Keratinocyte (primary cell): ENCODE results near the gene TWIST2. TPM values are rescaled to one million over a fixed set of nuclear protein-coding genes. Genes with fewer than 3 reads are reported as not detected.

Source experiments
- DNase-seq: peaks from one replicate; pipeline ENCODE4 v3.0.0-alpha.2; 2011; ENCODE audit warnings: low read depth, missing footprints, low spot score
- FAIRE-seq: peaks from 2 replicates; lab custom pipeline; 2011; peaks lifted over from hg19 to GRCh38; lab: Jason Lieb, UNC
- H2AFZ ChIP-seq: 2 replicates; pipeline ENCODE4 v1.6.0; 2012; ENCODE audit warnings: low read length, control low read depth, inconsistent platforms; ENCODE audit not compliant: control insufficient read depth
- H3K27ac ChIP-seq: 2 replicates; pipeline ENCODE4 v1.5.1; 2011; ENCODE audit warnings: low read length; ENCODE audit not compliant: control insufficient read depth, insufficient read depth
- H3K27me3 ChIP-seq: 3 replicates; pipeline ENCODE4 v1.6.0; 2011; ENCODE audit warnings: low read length; ENCODE audit not compliant: control insufficient read depth, insufficient read depth; ENCODE audit errors: extremely low read depth
- H3K36me3 ChIP-seq, 2 experiments: 2 replicates in 1 of 2; 3 replicates in 1 of 2; pipeline ENCODE4 v1.5.1; 2011; ENCODE audit warnings: low read length in 2 of 2, mild to moderate bottlenecking in 1 of 2; ENCODE audit not compliant: control insufficient read depth in 2 of 2, insufficient read depth in 2 of 2; ENCODE audit errors: extremely low read depth in 1 of 2
- H3K4me1 ChIP-seq: 3 replicates; pipeline ENCODE4 v1.5.1; 2011; ENCODE audit warnings: low read length; ENCODE audit not compliant: control insufficient read depth, insufficient read depth; ENCODE audit errors: extremely low read depth
- H3K4me2 ChIP-seq: 3 replicates; pipeline ENCODE4 v1.6.0; 2011; ENCODE audit warnings: low read depth, low read length; ENCODE audit not compliant: control insufficient read depth, insufficient read depth; ENCODE audit errors: extremely low read depth
- H3K4me3 ChIP-seq, 3 experiments: fragments of 200-600 bp in 1 of 3; sonication (generic) in 1 of 3; 2 replicates in 2 of 3; 3 replicates in 1 of 3; pipeline ENCODE4 v1.5.1; 2011 to 2016; ENCODE audit warnings: low read length in 3 of 3, mild to moderate bottlenecking in 3 of 3, control low read depth in 2 of 3, inconsistent platforms in 1 of 3, low read depth in 1 of 3, mixed read lengths in 1 of 3, mixed run types in 1 of 3, moderate library complexity in 1 of 3; ENCODE audit not compliant: control insufficient read depth in 2 of 3, insufficient read depth in 2 of 3; ENCODE audit errors: extremely low read depth in 1 of 3
- H3K79me2 ChIP-seq: 2 replicates; pipeline ENCODE4 v1.6.0; 2012; ENCODE audit warnings: low read length; ENCODE audit not compliant: control insufficient read depth, insufficient read depth
- H3K9ac ChIP-seq: 3 replicates; pipeline ENCODE4 v1.6.0; 2011; ENCODE audit warnings: low read length; ENCODE audit not compliant: control insufficient read depth, insufficient read depth; ENCODE audit errors: extremely low read depth
- H3K9me1 ChIP-seq: 3 replicates; pipeline ENCODE4 v1.6.0; 2011; ENCODE audit warnings: low read length; ENCODE audit not compliant: control insufficient read depth, insufficient read depth; ENCODE audit errors: extremely low read depth
- H3K9me3 ChIP-seq: 2 replicates; pipeline ENCODE4 v1.5.1; 2012; ENCODE audit warnings: low read depth, low read length; ENCODE audit not compliant: control insufficient read depth
- H4K20me1 ChIP-seq: 3 replicates; pipeline ENCODE4 v1.6.0; 2011; ENCODE audit warnings: low read length; ENCODE audit not compliant: control insufficient read depth, insufficient read depth; ENCODE audit errors: extremely low read depth
- EZH2 ChIP-seq: IDR thresholded peaks from one replicate; pipeline ENCODE4 v1.6.1; 2012; ENCODE audit warnings: inconsistent platforms, mild to moderate bottlenecking, low read length, moderate library complexity
- dilution Hi-C: fragments of 300-500 bp; cut with MboI; formaldehyde crosslinking; loops from one replicate; pipeline ENCODE4 v1.7.0; 2020; ENCODE audit warnings: low sequenced_read_pairs; ENCODE audit not compliant: extremely low pct_ligation_motif_present
- polyA plus RNA-seq, 5 experiments: library from polyadenylated mRNA; depleted of rRNA in 3 of 5; stranded (reverse) in 3 of 5; stranded (forward) in 1 of 5; unstranded in 1 of 5; fragments of >200 nt; gene quantifications; 1 replicate in 1 of 5; 2 replicates in 3 of 5; 3 replicates in 1 of 5; pipeline versions ENCODE4 v1.2.1 to v1.2.3, GENCODE V29; 2011 to 2012; ENCODE audit warnings: missing spikeins in 2 of 5, low read depth in 1 of 5, low replicate concordance in 1 of 5
- TF ChIP-seq, protein P1 (sequence below), 3 experiments: IDR thresholded peaks in 1 of 3; conservative IDR thresholded peaks in 1 of 3; optimal IDR thresholded peaks in 1 of 3; 2 replicates in 2 of 3; 3 replicates in 1 of 3; pipeline versions ENCODE3 to v1.5.1; 2011; ENCODE audit warnings: low read length in 3 of 3, mild to moderate bottlenecking in 3 of 3, moderate library complexity in 2 of 3, control low read depth in 1 of 3, inconsistent platforms in 1 of 3; ENCODE audit not compliant: insufficient read depth in 2 of 3; ENCODE audit errors: extremely low read depth in 1 of 3

The TWIST2 gene
- polyA plus RNA-seq, 1 donor (not counting 4 experiments of a cell fraction or from before 2014, with no cell fraction given), result 5.5 TPM

- Histone ChIP-seq H2AFZ (no peak overlapping the region), H3K27ac (no peak overlapping the region), H3K4me1 (no peaks in the 10 kb centered on the region), H4K20me1 (no peaks in the 10 kb centered on the region), H3K9ac (no peak overlapping the region), H3K79me2 (peaks cover 6% of the 10 kb centered on the region), H3K36me3 (no peaks in the 10 kb centered on the region), H3K27me3 (peaks cover 51% of the 10 kb centered on the region), H3K9me1 (no peaks in the 10 kb centered on the region), H3K4me2 (no peak overlapping the region), H3K4me3 (no peak overlapping the region), H3K9me3 (no peaks in the 10 kb centered on the region)
- dilution Hi-C loops, result no loop called here
- no peak for DNase-seq
- no peak for FAIRE-seq
- no peak for TF ChIP-seq EZH2
- TF ChIP-seq, protein P1, sequence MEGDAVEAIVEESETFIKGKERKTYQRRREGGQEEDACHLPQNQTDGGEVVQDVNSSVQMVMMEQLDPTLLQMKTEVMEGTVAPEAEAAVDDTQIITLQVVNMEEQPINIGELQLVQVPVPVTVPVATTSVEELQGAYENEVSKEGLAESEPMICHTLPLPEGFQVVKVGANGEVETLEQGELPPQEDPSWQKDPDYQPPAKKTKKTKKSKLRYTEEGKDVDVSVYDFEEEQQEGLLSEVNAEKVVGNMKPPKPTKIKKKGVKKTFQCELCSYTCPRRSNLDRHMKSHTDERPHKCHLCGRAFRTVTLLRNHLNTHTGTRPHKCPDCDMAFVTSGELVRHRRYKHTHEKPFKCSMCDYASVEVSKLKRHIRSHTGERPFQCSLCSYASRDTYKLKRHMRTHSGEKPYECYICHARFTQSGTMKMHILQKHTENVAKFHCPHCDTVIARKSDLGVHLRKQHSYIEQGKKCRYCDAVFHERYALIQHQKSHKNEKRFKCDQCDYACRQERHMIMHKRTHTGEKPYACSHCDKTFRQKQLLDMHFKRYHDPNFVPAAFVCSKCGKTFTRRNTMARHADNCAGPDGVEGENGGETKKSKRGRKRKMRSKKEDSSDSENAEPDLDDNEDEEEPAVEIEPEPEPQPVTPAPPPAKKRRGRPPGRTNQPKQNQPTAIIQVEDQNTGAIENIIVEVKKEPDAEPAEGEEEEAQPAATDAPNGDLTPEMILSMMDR (optimal IDR thresholded peaks at IDR 0.05 in 1 of 3, IDR thresholded peaks at IDR 0.05 in 1 of 3, conservative IDR thresholded peaks at IDR 0.05 in 1 of 3; ENCODE audit: extremely low read depth in 1 of 3, insufficient read depth in 2 of 3, low read length in 3 of 3), result no peak
Measured at GRCh38 chr2:238851761-238852160, 3.9 kb downstream of the TWIST2 start.

- no peak overlapping the region for H3K27ac ChIP-seq
- no peaks in the 10 kb centered on the region for H3K4me1 ChIP-seq
- peaks cover 45% of the 10 kb centered on the region for H3K27me3 ChIP-seq
- FAIRE-seq (no peak), DNase-seq (no peak)
- H4K20me1 ChIP-seq, result no peaks in the 10 kb centered on the region
- H3K36me3 ChIP-seq, result no peaks in the 10 kb centered on the region
- no peaks in the 10 kb centered on the region for H3K9me3 ChIP-seq
- H3K4me2 ChIP-seq, result no peak overlapping the region
- TF ChIP-seq, protein P1 (optimal IDR thresholded peaks at IDR 0.05 in 1 of 3, IDR thresholded peaks at IDR 0.05 in 1 of 3, conservative IDR thresholded peaks at IDR 0.05 in 1 of 3; ENCODE audit: extremely low read depth in 1 of 3, insufficient read depth in 2 of 3, low read length in 3 of 3), result no peak
- H2AFZ ChIP-seq, result no peak overlapping the region
- peaks cover 6% of the 10 kb centered on the region for H3K79me2 ChIP-seq
- dilution Hi-C loops, result no loop called here
- H3K9me1 ChIP-seq, result peaks cover 2% of the 10 kb centered on the region
- no peak overlapping the region for H3K4me3 ChIP-seq
- H3K9ac ChIP-seq, result no peak overlapping the region
Measured at GRCh38 chr2:238852206-238852869, 4.5 kb downstream of the TWIST2 start.
